DND-41 (cell line): ENCODE data around the gene RNF220.

Experiments
- ATAC-seq: fragments of 200-7000 bp; cut with Tn5 transposase; 3 replicates; pipeline ENCODE4 v1.9.1; 2021; ENCODE audit warnings: low read depth; ENCODE audit not compliant: insufficient read depth
- DNase-seq: peaks from one replicate; pipeline ENCODE4 v3.0.0-alpha.2; 2020
- H2AFZ ChIP-seq: 2 replicates; pipeline ENCODE4 v1.6.0; 2012; ENCODE audit warnings: low read depth, low read length
- H3K27ac ChIP-seq: 2 replicates; pipeline ENCODE4 v1.5.1; 2012; ENCODE audit warnings: low read length, inconsistent platforms
- H3K27me3 ChIP-seq: fragments of 200-600 bp; sonication (generic); 2 replicates; pipeline ENCODE4 v1.6.0; 2012; ENCODE audit warnings: low read length, mild to moderate bottlenecking, inconsistent platforms; ENCODE audit not compliant: insufficient read depth, poor library complexity
- H3K36me3 ChIP-seq: 2 replicates; pipeline ENCODE4 v1.5.1; 2012; ENCODE audit warnings: low read length, inconsistent platforms; ENCODE audit not compliant: insufficient read depth
- H3K4me1 ChIP-seq: 2 replicates; pipeline ENCODE4 v1.5.1; 2012; ENCODE audit warnings: mild to moderate bottlenecking, low read length; ENCODE audit not compliant: insufficient read depth
- H3K4me2 ChIP-seq: 2 replicates; pipeline ENCODE4 v1.6.0; 2012; ENCODE audit warnings: mild to moderate bottlenecking, moderate library complexity, low read length, inconsistent platforms; ENCODE audit not compliant: insufficient read depth
- H3K4me3 ChIP-seq, 2 experiments: fragments of 200-600 bp in 1 of 2; shearing (Covaris generic) in 1 of 2; 2 replicates each; pipeline ENCODE4 v1.5.1; 2012 to 2016; ENCODE audit warnings: inconsistent platforms in 2 of 2, low read length in 2 of 2, mild to moderate bottlenecking in 2 of 2, low read depth in 1 of 2, moderate library complexity in 1 of 2
- H3K79me2 ChIP-seq: 2 replicates; pipeline ENCODE4 v1.6.0; 2012; ENCODE audit warnings: low read length, inconsistent platforms; ENCODE audit not compliant: insufficient read depth
- H3K9ac ChIP-seq: 2 replicates; pipeline ENCODE4 v1.6.0; 2012; ENCODE audit warnings: low read depth, mild to moderate bottlenecking, inconsistent platforms, low read length, moderate library complexity
- H3K9me3 ChIP-seq: 2 replicates; pipeline ENCODE4 v1.5.1; 2012; ENCODE audit warnings: low read length, moderate library complexity, mild to moderate bottlenecking, inconsistent platforms; ENCODE audit not compliant: insufficient read depth, severe bottlenecking
- H4K20me1 ChIP-seq: 2 replicates; pipeline ENCODE4 v1.6.0; 2012; ENCODE audit warnings: low read length; ENCODE audit not compliant: insufficient read depth
- CTCF ChIP-seq: IDR thresholded peaks from 2 replicates; pipeline ENCODE4 v1.5.1; 2012; ENCODE audit warnings: borderline replicate concordance, low read length, moderate library complexity, mild to moderate bottlenecking; ENCODE audit not compliant: poor library complexity, severe bottlenecking; ENCODE audit errors: extremely low read depth
- EZH2 ChIP-seq: IDR thresholded peaks from 3 replicates; pipeline ENCODE4 v1.6.1; 2012; ENCODE audit warnings: borderline replicate concordance, low read depth, mild to moderate bottlenecking, moderate library complexity, low read length, inconsistent platforms; ENCODE audit not compliant: severe bottlenecking

Gene RNF220

GRCh38 chr1:44405031-44405797 lies at the start of gene RNF220:
Gene RNF220 (plus strand): TSS chr1:44405255.
- H3K4me2 ChIP-seq: no peak within 1 kb of the TSS
- peak; percentile 44; the same call in 2 of the 3 replicates for ATAC-seq
- no peaks in the 10 kb centered on the region for H3K79me2 ChIP-seq
- H3K27ac ChIP-seq: no peak within 1 kb of the TSS
- TF ChIP-seq EZH2 (peak; percentile 71), CTCF (no peak)
- H3K36me3 ChIP-seq: no peaks in the 10 kb centered on the region
- no peak within 1 kb of the TSS for H3K4me3 ChIP-seq
- H4K20me1 ChIP-seq: no peaks in the 10 kb centered on the region
- DNase-seq: no peak
- H3K9me3 ChIP-seq: no peaks in the 10 kb centered on the region
- H3K9ac ChIP-seq: no peak within 1 kb of the TSS
- H3K27me3 ChIP-seq: peaks cover 76% of the 10 kb centered on the region
- no peaks in the 10 kb centered on the region for H3K4me1 ChIP-seq
- no peak within 1 kb of the TSS for H2AFZ ChIP-seq

GRCh38 chr1:44355582-44356305 lies 49.3 kb upstream of the RNF220 start:
- H3K9ac ChIP-seq: peak overlapping the region; percentile 29
- peaks cover 30% of the 10 kb centered on the region for H3K4me1 ChIP-seq

GRCh38 chr1:44357710-44358109 lies 47.3 kb upstream of the RNF220 start:
- Histone ChIP-seq H3K9me3 (no peaks in the 10 kb centered on the region), H3K4me3 (no peak overlapping the region), H3K4me2 (no peak overlapping the region), H3K4me1 (peaks cover 27% of the 10 kb centered on the region), H3K9ac (no peak overlapping the region), H3K36me3 (no peaks in the 10 kb centered on the region), H4K20me1 (no peaks in the 10 kb centered on the region), H2AFZ (no peak overlapping the region), H3K79me2 (peaks cover 22% of the 10 kb centered on the region), H3K27ac (no peak overlapping the region), H3K27me3 (peaks cover under 1% of the 10 kb centered on the region)
- TF ChIP-seq EZH2 (no peak), CTCF (no peak)
- DNase-seq (no peak), ATAC-seq (no peak)

More at GRCh38 chr1:44355582-44356305, 49.3 kb upstream of the RNF220 start:
- Histone ChIP-seq H3K79me2 (peaks cover 30% of the 10 kb centered on the region), H3K4me3 (peak overlapping the region; percentile 5 to 69; a peak in 3 of 4 replicates), H3K36me3 (no peaks in the 10 kb centered on the region; the same call in 1 of the 2 replicates), H3K27ac (peak overlapping the region; percentile 9; the same call in 1 of the 2 replicates), H3K4me2 (peak overlapping the region; percentile 95), H2AFZ (peak overlapping the region; percentile 83), H4K20me1 (no peaks in the 10 kb centered on the region; the same call in 1 of the 2 replicates), H3K27me3 (no peaks in the 10 kb centered on the region), H3K9me3 (no peaks in the 10 kb centered on the region)
- DNase-seq (no peak), ATAC-seq (no peak)
- no peak for TF ChIP-seq EZH2
